SU-DHL-6 (cell line): ENCODE data around the gene ADCY3.

ENCODE experiments used
- H2AFZ ChIP-seq: fragments of 200-600 bp; sonication (generic); 2 replicates; pipeline ENCODE4 v1.6.1; 2014; ENCODE audit warnings: low read depth, mild to moderate bottlenecking, moderate library complexity, mixed read lengths, antibody characterized with exemption, low read length; ENCODE audit not compliant: severe bottlenecking
- H3F3A ChIP-seq: fragments of 200-600 bp; shearing (Covaris generic); 2 replicates; pipeline ENCODE4 v1.6.0; 2016; ENCODE audit warnings: antibody characterized with exemption, mild to moderate bottlenecking; ENCODE audit not compliant: insufficient read depth
- H3K27ac ChIP-seq: fragments of 200-600 bp; sonication (generic); 2 replicates; pipeline ENCODE4 v1.5.1; 2016; ENCODE audit warnings: low read depth, mild to moderate bottlenecking, low read length, moderate library complexity, mixed read lengths
- H3K27me3 ChIP-seq: fragments of 200-600 bp; sonication (generic), shearing (Covaris generic); 2 replicates; pipeline ENCODE4 v1.6.0; 2014; ENCODE audit warnings: mild to moderate bottlenecking, low read length
- H3K36me3 ChIP-seq: fragments of 200-600 bp; sonication (generic); 2 replicates; pipeline ENCODE4 v1.6.1; 2014; ENCODE audit warnings: mild to moderate bottlenecking, low read length, mixed read lengths
- H3K4me2 ChIP-seq: fragments of 300-600, 200-600 bp; shearing (Covaris generic), sonication (generic); 2 replicates; pipeline ENCODE4 v1.6.0; 2014; ENCODE audit warnings: low read length, low read depth, mild to moderate bottlenecking; ENCODE audit not compliant: poor library complexity, severe bottlenecking
- H3K4me3 ChIP-seq: fragments of 200-600 bp; sonication (generic); 2 replicates; pipeline ENCODE4 v1.5.1; 2014; ENCODE audit warnings: antibody characterized with exemption, low read length, mild to moderate bottlenecking, mixed read lengths; ENCODE audit not compliant: insufficient read depth, poor library complexity, severe bottlenecking
- H3K79me2 ChIP-seq: fragments of 200-600 bp; sonication (generic); 2 replicates; pipeline ENCODE4 v1.6.1; 2014; ENCODE audit warnings: mild to moderate bottlenecking, low read length, moderate library complexity; ENCODE audit not compliant: insufficient read depth
- H3K9ac ChIP-seq: fragments of 200-600 bp; sonication (generic); 2 replicates; pipeline ENCODE4 v1.7.0; 2014; ENCODE audit warnings: mild to moderate bottlenecking, low read length
- H3K9me2 ChIP-seq: fragments of 200-600 bp; sonication (generic); replicated peaks from 2 replicates; pipeline ENCODE4 v1.6.1; 2014; ENCODE audit warnings: low read length; ENCODE audit not compliant: insufficient read depth
- H3K9me3 ChIP-seq: fragments of 200-600 bp; sonication (generic); 2 replicates; pipeline ENCODE4 v1.6.1; 2014; ENCODE audit warnings: low read length, mixed read lengths; ENCODE audit not compliant: insufficient read depth
- H4K20me1 ChIP-seq: fragments of 200-600 bp; sonication (generic); 2 replicates; pipeline ENCODE4 v1.6.1; 2014; ENCODE audit warnings: low read depth, mild to moderate bottlenecking, antibody characterized with exemption, low read length, moderate library complexity, mixed read lengths
- CTCF ChIP-seq: fragments of 200-600 bp; sonication (generic); IDR thresholded peaks from one replicate; pipeline ENCODE4 v1.5.1; 2017; ENCODE audit warnings: antibody characterized with exemption, mild to moderate bottlenecking, low read length, moderate library complexity; ENCODE audit not compliant: insufficient read depth, poor library complexity, severe bottlenecking
- EZH2phosphoT487 ChIP-seq: fragments of 200-600 bp; sonication (generic), shearing (Covaris generic); conservative IDR thresholded peaks from 2 replicates; pipeline ENCODE4 v1.6.1; 2018; ENCODE audit warnings: mild to moderate bottlenecking, antibody characterized with exemption, low read length, moderate library complexity, mixed read lengths

ADCY3 gene

GRCh38 chr2:24918326-24919036, 1.6 kb downstream of the ADCY3 start:
- Histone ChIP-seq H3F3A (peaks cover 5% of the 10 kb centered on the region; the same call in 1 of the 2 replicates), H3K27me3 (no peaks in the 10 kb centered on the region), H3K4me2 (peak overlapping the region; percentile 72), H2AFZ (no peak overlapping the region), H3K27ac (peak overlapping the region; percentile 57; the same call in 1 of the 2 replicates), H3K36me3 (no peaks in the 10 kb centered on the region), H3K9me3 (no peaks in the 10 kb centered on the region), H3K79me2 (peaks cover 61% of the 10 kb centered on the region), H3K9me2 (no peaks in the 10 kb centered on the region), H3K9ac (peak overlapping the region; percentile 84), H4K20me1 (no peaks in the 10 kb centered on the region), H3K4me3 (peak overlapping the region; percentile 62)
- TF ChIP-seq EZH2phosphoT487 (no peak), CTCF (no peak)

DNA sequence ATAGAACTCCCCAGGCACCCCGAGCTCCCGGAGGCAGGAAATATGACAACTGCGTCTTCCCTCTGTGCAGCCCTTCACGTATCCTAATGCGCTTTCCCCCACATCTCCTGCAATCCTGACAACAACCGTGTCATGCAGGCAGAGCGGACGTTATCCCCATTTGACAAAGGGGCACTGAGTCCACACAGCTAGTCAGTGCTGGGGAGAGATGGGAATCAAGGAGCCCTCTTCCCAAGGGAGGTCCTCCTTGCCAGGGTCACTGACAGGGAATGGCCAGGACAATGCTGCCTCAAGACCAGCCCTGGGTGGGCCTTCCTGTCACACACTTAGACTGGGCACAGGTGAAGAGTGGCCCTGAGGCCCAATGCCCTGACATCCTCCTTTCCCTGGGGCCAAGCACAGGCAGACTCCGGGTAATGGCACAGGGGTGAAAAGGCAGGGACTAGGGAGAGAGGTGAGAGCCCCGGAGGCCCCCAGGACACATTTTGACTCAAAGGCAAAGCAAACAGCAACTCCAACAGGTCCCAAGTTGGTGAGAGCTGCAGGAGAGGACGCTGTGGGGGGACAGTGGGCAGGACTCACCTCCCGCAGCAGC, 2.2 kb downstream of the ADCY3 start:
- Histone ChIP-seq H3K4me2 (peak overlapping the region; percentile 72), H3K9ac (0 out of 2 replicates have a peak overlapping the region, but pooled peaks have one; percentile 10)

GRCh38 chr2:24917086-24917485, 3.0 kb downstream of the ADCY3 start:
- Histone ChIP-seq H3F3A (peaks cover 5% of the 10 kb centered on the region; the same call in 1 of the 2 replicates), H3K4me2 (peak overlapping the region; percentile 72), H3K9me3 (no peaks in the 10 kb centered on the region), H3K4me3 (no peak overlapping the region), H3K9ac (peak overlapping the region; percentile 15; the same call in 1 of the 2 replicates), H3K9me2 (no peaks in the 10 kb centered on the region), H3K79me2 (peaks cover 75% of the 10 kb centered on the region), H3K36me3 (no peaks in the 10 kb centered on the region), H3K27ac (no peak overlapping the region), H4K20me1 (no peaks in the 10 kb centered on the region), H3K27me3 (no peaks in the 10 kb centered on the region), H2AFZ (no peak overlapping the region)
- no peak for TF ChIP-seq CTCF
- TF ChIP-seq EZH2phosphoT487 = no peak

More for the DNA sequence above, 2.2 kb downstream of the ADCY3 start:
- Histone ChIP-seq H3K27me3 (no peaks in the 10 kb centered on the region), H3K9me3 (no peaks in the 10 kb centered on the region), H3K9me2 (no peaks in the 10 kb centered on the region), H3K27ac (no peak overlapping the region), H3K79me2 (peaks cover 67% of the 10 kb centered on the region), H2AFZ (no peak overlapping the region), H3K4me3 (no peak overlapping the region), H3F3A (peaks cover 5% of the 10 kb centered on the region; the same call in 1 of the 2 replicates), H3K36me3 (no peaks in the 10 kb centered on the region), H4K20me1 (no peaks in the 10 kb centered on the region)
- no peak for TF ChIP-seq CTCF
- TF ChIP-seq EZH2phosphoT487 = no peak
